HCT116 (cell line): ENCODE results near the gene CDC42EP4. TPM values are rescaled to one million over a fixed set of nuclear protein-coding genes. Genes with fewer than 3 reads are reported as not detected.

ENCODE experiments used
- ATAC-seq: fragments of 200-7000 bp; cut with Tn5 transposase; 2 replicates; pipeline ENCODE4 v1.9.1; 2020; ENCODE audit warnings: mild to moderate bottlenecking, moderate library complexity
- BruUV-seq: library from RNA; stranded (reverse); fragments of 400-500 nt; replicated peaks from 2 replicates; lab custom pipeline; 2021; lab: Mats Ljungman, UMichigan
- CTCF ChIA-PET: fragments of 300-600 bp; sonication (Branson Sonifier 250); formaldehyde crosslinking; loops from one replicate; lab custom pipeline; 2021; ENCODE audit warnings: antibody characterized with exemption; lab: Charles Lee
- POLR2A ChIA-PET: fragments of 300-600, 350-600 bp; sonication (Branson Sonifier 250); formaldehyde crosslinking; loops from one replicate; lab custom pipeline; 2021; ENCODE audit warnings: antibody characterized with exemption; lab: Charles Lee
- RAD21 ChIA-PET, 2 experiments: fragments of 300-600 bp; sonication (Branson Sonifier 250); formaldehyde crosslinking; loops; one replicate each; lab custom pipeline; 2023; ENCODE audit warnings: low total read pairs in 2 of 2; ENCODE audit not compliant: uncharacterized antibody in 2 of 2, unreplicated experiment in 2 of 2, low non-redundant PET in 1 of 2; lab: Charles Lee
- DNase-seq: peaks from one replicate; pipeline ENCODE4 v3.0.0-alpha.2; 2010; ENCODE audit warnings: low read depth, low spot score
- H2AFZ ChIP-seq: fragments of 200-600 bp; shearing (Covaris generic), sonication (generic); 2 replicates; pipeline ENCODE4 v1.6.1; 2017; ENCODE audit warnings: low read depth, mixed run types, mixed read lengths, antibody characterized with exemption, low read length; ENCODE audit not compliant: poor library complexity, severe bottlenecking
- H3K27ac ChIP-seq: 2 replicates; pipeline ENCODE4 v1.5.1; 2012; ENCODE audit warnings: low read depth, low read length
- H3K27me3 ChIP-seq: fragments of 200-600 bp; sonication (generic); 2 replicates; pipeline ENCODE4 v1.6.1; 2016; ENCODE audit warnings: mixed run types, low read length, mixed read lengths; ENCODE audit not compliant: insufficient read depth
- H3K36me3 ChIP-seq, 2 experiments: fragments of 200-500 bp in 1 of 2; fragments of 200-600 bp in 1 of 2; sonication (Bioruptor generic) in 1 of 2; sonication (generic) in 1 of 2; 2 replicates each; pipeline versions ENCODE4 v1.5.1 to v1.6.1; 2014 to 2016; ENCODE audit warnings: low read length in 2 of 2, inconsistent platforms in 1 of 2, mixed read lengths in 1 of 2, mixed run types in 1 of 2; ENCODE audit not compliant: insufficient read depth in 2 of 2, control insufficient read depth in 1 of 2
- H3K4me1 ChIP-seq, 2 experiments: fragments of 200-600 bp in 1 of 2; sonication (generic) in 1 of 2; 2 replicates each; pipeline versions ENCODE4 v1.5.1 to v1.6.1; 2012 to 2017; ENCODE audit warnings: low read length in 2 of 2, inconsistent platforms in 1 of 2, mild to moderate bottlenecking in 1 of 2, mixed read lengths in 1 of 2, mixed run types in 1 of 2, moderate library complexity in 1 of 2; ENCODE audit not compliant: insufficient read depth in 2 of 2, control insufficient read depth in 1 of 2
- H3K4me2 ChIP-seq: fragments of 200-600 bp; sonication (generic); 2 replicates; pipeline ENCODE4 v1.6.1; 2017; ENCODE audit warnings: mixed run types, low read length, mixed read lengths
- H3K4me3 ChIP-seq, 2 experiments: fragments of 200-600 bp in 1 of 2; sonication (generic) in 1 of 2; replicated peaks in 1 of 2; 2 replicates each; pipeline ENCODE4 v1.5.1; 2011 to 2016; ENCODE audit warnings: low read length in 2 of 2, control low read depth in 1 of 2, low read depth in 1 of 2, mild to moderate bottlenecking in 1 of 2, mixed read lengths in 1 of 2, mixed run types in 1 of 2
- H3K79me2 ChIP-seq: fragments of 200-600 bp; sonication (generic); 2 replicates; pipeline ENCODE4 v1.6.1; 2017; ENCODE audit warnings: mild to moderate bottlenecking, mixed run types, low read length, moderate library complexity, mixed read lengths; ENCODE audit not compliant: insufficient read depth
- H3K9ac ChIP-seq: fragments of 200-600 bp; sonication (generic); 2 replicates; pipeline ENCODE4 v1.6.1; 2016; ENCODE audit warnings: low read length, mixed read lengths
- H3K9me2 ChIP-seq: fragments of 200-600 bp; sonication (generic), shearing (Covaris generic); 2 replicates; pipeline ENCODE4 v1.6.1; 2017; ENCODE audit warnings: mixed run types, mild to moderate bottlenecking, moderate library complexity; ENCODE audit not compliant: insufficient read depth
- H3K9me3 ChIP-seq, 2 experiments: fragments of 200-500 bp in 1 of 2; fragments of 200-600 bp in 1 of 2; sonication (Bioruptor generic) in 1 of 2; sonication (generic) in 1 of 2; 2 replicates each; pipeline ENCODE4 v1.6.1; 2014 to 2017; ENCODE audit warnings: low read length in 2 of 2, mixed read lengths in 2 of 2, inconsistent platforms in 1 of 2, low read depth in 1 of 2, mild to moderate bottlenecking in 1 of 2, mixed run types in 1 of 2, moderate library complexity in 1 of 2; ENCODE audit not compliant: control insufficient read depth in 1 of 2, insufficient read depth in 1 of 2
- H4K20me1 ChIP-seq: fragments of 200-600 bp; sonication (generic), shearing (Covaris generic); 2 replicates; pipeline ENCODE4 v1.6.1; 2017; ENCODE audit warnings: mixed run types, mild to moderate bottlenecking, moderate library complexity; ENCODE audit not compliant: insufficient read depth
- EZH2 ChIP-seq: fragments of 200-600 bp; sonication (generic); IDR thresholded peaks from 2 replicates; pipeline ENCODE4 v1.6.1; 2017; ENCODE audit warnings: antibody characterized with exemption, mixed run types
- FOSL1 ChIP-seq: IDR thresholded peaks from 2 replicates; pipeline ENCODE4 v1.6.1; 2012; ENCODE audit warnings: low read depth
- REST ChIP-seq: IDR thresholded peaks from 2 replicates; pipeline ENCODE4 v1.6.1; 2012; ENCODE audit warnings: low read depth
- SIN3A ChIP-seq: IDR thresholded peaks from 2 replicates; pipeline ENCODE4 v1.6.1; 2012; ENCODE audit warnings: low read depth
- SRF ChIP-seq: IDR thresholded peaks from 2 replicates; pipeline ENCODE4 v1.6.1; 2012; ENCODE audit warnings: low read depth
- ZFX ChIP-seq: fragments of 450-650 bp; IDR thresholded peaks from 2 replicates; pipeline ENCODE4 v1.6.1; 2017
- ZNF274 ChIP-seq: fragments of 200-500 bp; sonication (Bioruptor generic); IDR thresholded peaks from 2 replicates; pipeline ENCODE4 v1.6.1; 2014; ENCODE audit warnings: mild to moderate bottlenecking, low read depth, low read length, inconsistent platforms
- intact Hi-C: fragments of 100-400 bp; cut with micrococcal nuclease; formaldehyde crosslinking; loops from 2 replicates; pipeline ENCODE4 v1.10.0; 2022
- total RNA-seq: library from RNA; stranded (reverse); gene quantifications from one replicate; pipeline ENCODE4 v1.2.1, GENCODE V29; 2021; ENCODE audit not compliant: unreplicated experiment

The CDC42EP4 gene
- total RNA-seq, 1 experiment from 2014 or later = 54.9 TPM

DNA sequence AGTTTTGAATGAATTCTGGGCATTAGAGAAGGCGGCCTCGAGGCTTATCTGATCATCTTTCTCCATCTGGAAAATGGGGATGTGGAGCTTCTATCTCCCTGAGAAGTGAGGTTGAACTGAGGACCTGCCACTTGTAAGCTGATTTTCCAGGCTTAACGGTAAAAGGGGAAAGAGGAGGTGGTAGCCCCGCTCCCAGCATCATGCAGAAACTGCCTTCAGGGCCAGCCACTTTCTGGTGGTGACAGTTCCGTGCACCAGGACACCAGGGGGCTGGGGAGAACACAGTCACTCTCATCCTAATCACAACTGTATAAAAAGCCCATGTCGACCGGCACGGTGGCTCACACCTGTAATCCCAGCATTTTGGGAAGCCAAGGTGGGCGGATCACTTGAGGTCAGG lies 29.2 kb downstream of the CDC42EP4 start (continued):
- TF ChIP-seq REST (no peak), ZNF274 (no peak), FOSL1 (no peak)

DNA sequence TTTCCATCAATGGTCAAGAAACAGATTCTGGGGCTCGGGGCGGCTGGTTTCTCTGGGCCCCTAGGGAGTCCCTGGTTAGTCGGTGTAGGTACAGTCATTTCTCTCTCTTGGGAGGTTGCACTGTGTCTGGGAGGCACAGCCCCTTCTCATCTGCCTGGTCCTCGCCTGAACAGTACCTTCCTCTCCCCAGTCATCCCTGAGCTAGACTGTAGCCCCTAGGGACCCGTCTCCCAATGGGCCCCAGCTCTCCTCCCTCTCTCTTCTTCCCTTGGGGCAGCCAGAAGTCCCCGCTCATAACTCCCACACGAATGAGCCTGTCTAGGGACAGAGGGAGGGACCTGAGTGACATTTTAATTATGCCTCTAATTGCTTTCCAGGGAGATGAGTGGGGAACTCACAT lies 29.9 kb downstream of the CDC42EP4 start:
- Histone ChIP-seq H3K9me2 (no peaks in the 10 kb centered on the region), H3K4me2 (no peak overlapping the region), H3K36me3 (peaks cover 8 to 28% of the 10 kb centered on the region in 2 experiments; a peak in 3 of 4 replicates), H3K9ac (no peak overlapping the region), H3K27ac (no peak overlapping the region), H3K9me3 (no peaks in the 10 kb centered on the region), H4K20me1 (no peaks in the 10 kb centered on the region)
- ChIA-PET CTCF (no interaction called here), RAD21 (interaction anchor here in 1 of 2 experiments (0.8 kb wide), 1 partner anchor 88 kb away, joined by 3 read pairs; no protein-coding TSS in a partner anchor)
- no peak for ATAC-seq
- BruUV-seq = no TSS peak
- TF ChIP-seq ZFX (no peak), EZH2 (no peak), SRF (no peak), SIN3A (no peak)
- TF ChIP-seq, all 23 proteins: peak for 0
- H3K27me3 ChIP-seq = no peaks in the 10 kb centered on the region
- POLR2A ChIA-PET = interaction anchor here (1.5 kb wide), 2 partner anchors 8 to 10 kb away, joined by 3 to 4 read pairs; no protein-coding TSS in a partner anchor
- no peak for DNase-seq
- peaks cover 6% of the 10 kb centered on the region; the same call in 1 of the 2 replicates for H3K79me2 ChIP-seq
- no peak overlapping the region for H2AFZ ChIP-seq
- H3K4me1 ChIP-seq = peaks cover 14 to 19% of the 10 kb centered on the region in 2 experiments; a peak in 3 of 4 replicates
- intact Hi-C loops = no loop called here
- no peak overlapping the region for H3K4me3 ChIP-seq
